GM18858 (cell line): Measurements from ENCODE around the gene EFNA1.
"Not testable (repeated sequence)": the region's sequence is repeated elsewhere in the genome, so short reads cannot be mapped to it uniquely, and the experiment has no call there.

Source experiments
- ATAC-seq: cut with Tn5 transposase; IDR thresholded peaks from one replicate; pipeline ENCODE4 v1.9.1; 2021; ENCODE audit not compliant: unreplicated experiment

EFNA1 gene

DNA sequence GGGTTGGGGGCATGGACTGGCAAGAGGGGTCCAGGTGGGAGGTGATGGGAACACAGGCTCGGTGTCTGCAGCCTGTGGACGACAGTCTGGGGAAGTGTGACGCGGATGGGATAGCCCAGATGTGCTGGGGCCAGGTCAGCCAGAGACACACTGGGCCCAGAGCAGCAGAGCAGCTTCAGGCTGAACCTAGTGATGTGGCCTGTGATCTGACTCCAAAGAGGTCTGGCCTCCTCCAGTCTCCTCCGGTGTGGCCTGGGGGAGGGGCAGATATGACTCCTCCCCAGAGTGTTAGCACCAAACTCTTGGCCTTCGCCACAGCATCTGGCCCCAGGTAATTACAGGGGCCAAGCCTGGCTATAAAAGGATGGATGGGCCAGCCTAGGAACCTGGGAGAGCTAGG is 35.5 kb upstream of the EFNA1 start:
- ATAC-seq, result no peak

DNA sequence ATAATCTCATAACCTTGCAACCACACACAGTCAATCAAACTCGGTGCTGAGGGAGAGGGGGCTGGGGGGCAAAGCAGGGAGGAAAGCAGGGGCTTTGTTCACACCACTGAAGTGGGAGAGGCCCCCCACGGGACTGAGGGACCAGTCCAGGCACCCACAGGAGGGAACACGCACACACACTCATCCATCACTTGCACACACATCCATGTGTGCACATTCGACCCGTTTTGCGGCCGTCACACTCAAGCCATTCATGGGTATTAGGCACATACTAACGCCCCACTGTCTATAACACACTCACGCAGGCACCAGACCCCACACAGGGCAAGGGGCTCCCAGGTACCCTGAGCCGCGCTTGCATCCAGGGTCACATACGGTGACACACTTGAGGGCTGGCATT is 35.0 kb upstream of the EFNA1 start:
- ATAC-seq, result no peak

DNA sequence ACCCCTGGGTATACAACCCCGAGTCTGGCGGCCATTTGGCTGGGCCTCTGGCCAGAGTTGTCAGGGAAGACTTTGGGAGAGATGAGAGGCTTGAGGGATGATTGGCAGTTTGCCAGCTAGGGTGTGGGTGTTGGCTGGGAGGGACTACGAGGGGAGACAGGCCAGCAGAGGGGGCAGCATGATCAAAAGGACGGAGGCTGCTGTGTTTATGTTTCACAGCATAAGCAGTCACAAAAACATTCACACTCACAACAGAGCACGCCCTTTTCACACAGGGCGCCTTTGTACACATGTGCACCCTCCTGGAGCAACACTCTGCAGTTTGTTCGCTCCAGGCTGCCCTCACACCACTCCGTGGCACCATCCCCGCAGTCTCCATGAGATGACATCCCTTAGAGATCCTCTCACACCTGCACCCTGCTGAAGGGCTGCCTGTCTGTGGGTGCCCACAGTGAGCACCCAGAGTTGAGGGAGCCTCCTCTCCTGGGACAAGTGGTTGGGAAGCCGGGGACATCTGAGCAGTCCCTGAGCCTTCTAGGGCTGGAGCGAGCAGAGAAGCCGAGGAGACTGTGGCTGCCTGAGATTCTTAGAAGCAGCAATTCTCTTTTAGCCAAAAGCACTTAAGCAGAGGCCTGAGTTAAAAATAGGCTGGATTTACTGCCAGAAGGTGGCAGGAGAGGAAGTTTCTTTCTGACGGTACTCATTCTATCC is 33.6 kb upstream of the EFNA1 start:
- ATAC-seq, result no peak

DNA sequence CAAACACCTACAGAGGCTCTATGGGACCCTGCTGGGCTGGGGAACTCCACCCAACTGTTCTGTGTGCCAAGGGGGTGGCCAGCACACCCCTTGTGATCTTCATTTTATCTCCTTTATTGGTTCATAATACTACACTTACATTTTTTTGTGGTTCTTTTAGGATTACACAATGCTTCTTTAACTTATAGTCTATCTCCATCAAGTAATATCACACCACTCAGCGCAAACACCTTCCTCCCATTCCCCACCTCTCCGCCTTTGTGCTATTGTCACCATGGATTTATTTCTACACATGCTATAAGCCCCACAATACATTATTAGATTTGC is 33.1 kb upstream of the EFNA1 start:
- ATAC-seq, result no peak

DNA sequence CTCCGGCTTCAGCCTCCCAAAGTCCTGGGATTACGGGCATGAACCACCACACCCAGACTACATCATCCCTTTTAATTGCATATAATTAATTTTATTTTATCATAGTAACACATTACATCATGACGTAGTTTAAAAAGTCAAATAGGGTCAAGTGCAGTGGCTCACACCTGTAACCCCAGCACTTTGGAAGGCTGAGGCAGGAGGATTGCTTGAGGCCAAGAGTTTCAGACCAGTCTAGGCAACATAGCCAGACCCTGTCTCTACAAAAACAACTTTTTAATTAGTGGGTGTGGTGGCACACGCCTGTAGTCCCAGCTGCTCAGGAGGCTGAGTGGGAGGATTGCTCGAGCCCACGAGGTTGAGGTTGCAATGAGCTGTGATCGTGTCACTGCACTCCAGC is 28.3 kb upstream of the EFNA1 start:
- ATAC-seq, result no peak

DNA sequence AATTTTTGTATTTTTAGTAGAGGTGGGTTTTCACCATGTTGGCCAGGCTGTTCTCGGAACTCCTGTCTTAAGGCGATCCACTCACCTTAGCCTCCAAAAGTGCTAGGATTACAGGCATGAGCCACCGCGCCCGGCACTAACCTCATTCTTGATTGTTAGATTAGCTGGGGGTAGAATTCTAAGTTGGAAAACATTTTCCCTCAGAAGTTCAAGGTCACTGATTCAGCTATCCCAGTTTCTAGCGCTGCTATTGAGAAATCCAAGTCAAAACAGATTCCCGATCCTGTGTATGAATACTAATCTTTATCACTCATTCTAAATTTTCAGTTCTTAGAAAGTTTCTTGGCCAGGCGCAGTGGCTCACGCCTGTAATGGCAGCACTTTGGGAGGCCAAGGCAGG is 24.4 kb upstream of the EFNA1 start:
- ATAC-seq, result no peak

DNA sequence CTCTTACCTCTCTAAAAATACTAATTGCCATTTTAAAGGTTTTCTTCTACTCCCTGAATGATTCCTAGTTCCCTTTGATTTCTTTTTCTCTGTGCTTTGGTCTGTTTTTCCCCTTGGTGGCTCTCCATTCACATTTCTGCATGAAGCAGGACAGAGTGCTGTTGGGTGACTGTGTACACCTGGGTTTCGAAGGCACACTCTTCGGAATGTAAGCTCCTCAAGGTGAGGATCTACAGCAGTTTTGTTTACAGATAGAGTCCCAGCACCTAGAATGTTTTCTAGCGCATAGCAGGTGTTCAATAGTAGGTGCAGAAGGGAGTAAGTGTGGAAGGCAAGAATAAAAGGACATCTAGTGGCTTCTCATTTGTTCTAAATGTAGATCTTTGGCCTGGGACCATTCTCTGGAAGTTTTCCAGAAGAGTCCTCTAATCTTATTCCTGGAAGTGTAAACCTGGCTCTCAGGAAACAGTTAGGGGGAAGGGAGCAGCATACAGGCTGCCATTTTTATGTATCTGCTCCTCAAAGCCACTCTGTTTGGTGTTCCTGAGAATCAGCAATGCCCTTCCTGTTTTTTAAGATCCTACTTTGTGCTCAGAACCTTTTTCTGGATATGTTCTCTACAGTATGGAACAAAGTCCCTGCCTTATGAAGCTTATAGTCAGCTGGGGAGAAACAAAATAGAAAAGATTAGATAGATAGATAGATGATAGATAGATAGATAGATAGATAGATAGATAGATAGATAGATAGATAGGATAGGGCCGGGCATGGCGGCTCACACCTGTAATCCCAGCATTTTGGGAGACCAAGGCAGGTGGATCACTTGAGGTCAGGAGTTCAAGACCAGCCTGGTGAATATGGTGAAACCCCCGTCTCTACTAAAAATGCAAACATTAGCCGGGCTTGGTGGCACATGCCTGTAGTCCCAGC is 22.8 kb upstream of the EFNA1 start:
- no peak for ATAC-seq

DNA sequence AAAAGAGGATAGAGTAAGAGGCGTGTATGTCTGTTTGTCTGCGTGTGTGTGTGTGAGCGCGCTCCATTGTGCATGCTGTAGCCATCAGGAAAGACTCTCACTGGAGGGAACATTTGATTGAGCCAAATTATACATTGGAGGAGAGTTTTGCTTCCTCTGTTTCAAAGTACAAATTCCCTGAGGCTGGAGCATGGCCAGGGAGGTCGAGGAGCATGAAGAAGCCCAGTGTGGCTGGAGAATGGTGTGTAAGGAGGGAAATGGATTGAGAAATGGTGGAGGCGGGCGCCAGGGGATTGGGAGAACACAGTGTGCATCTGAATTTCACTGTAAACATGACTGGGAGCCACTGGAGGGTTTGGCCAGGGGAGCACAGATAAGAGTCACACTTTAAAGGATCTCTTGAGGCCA is 22.1 kb upstream of the EFNA1 start:
- ATAC-seq, result no peak

DNA sequence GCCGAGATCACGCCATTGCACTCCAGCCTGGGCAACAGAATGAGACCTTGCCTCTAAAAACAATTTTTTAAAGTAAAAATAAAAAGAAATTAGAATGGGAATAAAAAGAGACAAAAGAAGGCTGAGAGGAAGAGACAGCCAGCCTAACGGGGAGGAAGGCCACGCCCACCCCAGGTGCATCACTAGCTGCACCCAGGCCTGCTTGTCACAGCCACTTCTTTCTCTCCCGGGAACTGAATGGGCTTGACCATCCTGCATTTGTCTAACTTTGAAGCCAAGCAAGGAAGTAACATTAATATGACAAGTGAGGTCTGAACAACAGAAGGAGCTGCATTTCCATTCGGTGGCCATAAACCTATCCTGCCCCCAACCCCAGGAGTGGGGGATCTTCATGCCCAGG is 20.8 kb upstream of the EFNA1 start:
- ATAC-seq, result no peak

DNA sequence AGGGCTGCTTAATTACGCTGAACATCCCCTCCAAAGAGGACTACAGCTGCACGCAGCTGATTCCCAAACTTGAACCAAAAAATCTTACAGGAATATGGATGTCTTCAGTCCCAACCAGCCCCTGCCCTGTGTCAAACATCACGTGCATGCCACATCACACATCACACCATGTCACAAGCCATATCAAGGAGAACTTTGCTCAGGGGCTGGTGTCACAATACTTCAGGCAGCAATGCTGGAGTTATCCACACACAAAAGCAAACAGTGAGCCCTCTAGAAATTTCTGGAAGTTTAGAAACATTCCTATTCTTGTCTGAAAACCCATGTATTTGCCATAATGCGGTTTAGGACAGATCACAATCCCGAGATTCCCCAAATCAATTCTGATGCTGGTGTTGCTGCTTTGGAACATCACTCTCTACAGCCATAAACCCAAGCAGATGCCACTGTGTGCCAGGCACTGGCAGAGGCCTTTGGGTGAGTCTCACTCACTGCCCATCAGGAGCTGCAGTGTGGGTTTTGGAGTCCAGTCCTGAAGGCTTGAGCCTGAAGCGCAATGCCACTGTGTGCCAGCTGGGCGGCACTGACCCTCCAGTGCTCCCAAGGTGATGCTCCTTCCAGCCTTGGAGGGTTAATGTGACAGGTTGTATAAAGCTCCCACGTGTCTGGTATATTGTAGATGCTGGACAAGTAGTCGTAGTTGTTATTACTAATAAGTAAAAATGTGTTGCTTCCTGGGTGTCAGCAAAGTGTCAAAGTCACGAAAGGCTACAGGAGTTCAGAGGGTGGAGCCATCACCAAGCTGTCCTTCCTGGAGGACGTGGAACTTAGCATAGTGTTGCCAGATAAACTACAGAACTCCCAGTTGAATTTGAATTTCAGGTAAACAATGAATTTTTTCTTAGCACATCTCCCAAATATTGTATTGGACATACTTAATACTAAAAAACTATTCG is 20.1 kb upstream of the EFNA1 start:
- ATAC-seq, result no peak

DNA sequence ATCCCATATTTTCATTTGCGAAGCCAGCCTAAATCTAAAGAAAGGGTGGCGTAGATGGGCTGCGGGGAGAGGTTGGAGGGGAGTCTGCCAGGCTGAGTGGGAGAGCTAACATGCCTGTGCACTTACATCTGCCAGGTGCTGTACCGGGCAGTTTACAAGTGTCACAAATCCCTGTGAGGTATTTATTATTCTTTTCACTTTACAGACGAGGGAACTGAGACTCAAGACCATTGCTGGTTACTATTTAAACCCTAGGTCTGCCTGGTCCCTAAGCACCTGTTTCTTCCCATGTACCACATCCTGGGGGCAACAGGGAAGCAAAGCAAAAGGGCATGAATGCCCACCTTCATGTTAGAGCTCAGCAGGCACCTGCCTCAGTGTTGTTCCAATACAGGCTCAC is 19.4 kb upstream of the EFNA1 start:
- no peak for ATAC-seq

DNA sequence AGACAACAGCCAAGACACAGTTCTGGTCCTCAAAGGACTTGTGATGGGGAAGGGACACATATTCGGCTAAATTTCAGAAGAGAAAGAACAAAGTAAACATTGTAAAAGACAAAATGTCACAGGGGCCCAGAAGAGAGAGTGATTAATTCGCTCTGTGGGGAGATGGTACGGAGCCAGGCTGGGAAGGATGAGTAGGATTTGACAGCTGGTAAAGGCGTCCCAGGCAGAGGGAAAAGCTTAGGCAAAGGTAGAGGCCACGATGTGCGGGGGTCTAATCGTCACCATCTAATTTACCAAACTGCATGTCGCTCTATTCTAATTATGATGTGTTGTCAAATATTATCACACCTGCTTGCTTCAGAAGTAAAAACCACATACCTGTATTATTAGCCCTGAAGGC is 17.3 kb upstream of the EFNA1 start:
- no peak for ATAC-seq

DNA sequence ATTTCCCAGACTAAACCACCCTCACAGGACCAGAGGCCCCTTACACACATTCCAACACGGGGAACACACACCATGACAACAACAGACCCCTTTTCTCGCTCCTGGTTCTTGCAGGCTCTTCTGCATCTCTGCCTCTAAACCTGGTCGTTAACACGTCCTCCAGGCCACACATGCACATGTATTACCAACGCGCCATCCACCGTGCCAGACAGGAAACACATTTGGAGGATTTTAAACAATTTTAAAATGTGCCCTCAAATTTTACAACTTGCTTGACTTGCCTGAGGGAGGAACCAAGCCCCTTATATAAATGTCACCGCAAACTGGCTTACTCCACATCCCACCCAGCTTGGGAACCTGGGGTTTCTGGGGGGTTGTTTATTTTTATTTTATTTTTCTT is 16.9 kb upstream of the EFNA1 start:
- ATAC-seq, result no peak

DNA sequence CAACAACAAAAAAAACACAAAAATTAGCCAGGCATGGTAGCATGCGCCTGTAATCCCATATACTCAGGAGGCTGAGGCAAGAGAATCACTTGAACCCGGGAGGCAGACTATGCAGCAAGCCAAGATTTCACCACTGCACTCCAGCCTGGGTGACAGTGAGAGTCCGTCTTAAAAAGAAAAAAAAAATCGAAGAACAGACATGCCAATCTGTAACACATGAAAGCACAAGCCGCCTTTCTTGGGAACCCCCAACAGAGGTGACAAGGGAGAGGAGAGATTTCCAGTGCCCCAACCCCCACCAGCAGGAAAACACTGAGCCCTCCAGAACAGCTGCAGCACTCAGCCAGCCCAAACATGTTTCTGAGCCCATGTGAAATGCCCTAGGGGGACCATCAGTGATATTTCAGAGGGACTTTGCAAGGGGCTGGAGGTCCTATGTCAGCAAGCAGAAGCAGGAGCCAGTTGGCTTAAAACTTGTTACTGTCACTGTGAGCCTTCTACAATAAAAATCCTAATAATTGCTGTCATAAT is 14.2 kb upstream of the EFNA1 start:
- ATAC-seq, result no peak

DNA sequence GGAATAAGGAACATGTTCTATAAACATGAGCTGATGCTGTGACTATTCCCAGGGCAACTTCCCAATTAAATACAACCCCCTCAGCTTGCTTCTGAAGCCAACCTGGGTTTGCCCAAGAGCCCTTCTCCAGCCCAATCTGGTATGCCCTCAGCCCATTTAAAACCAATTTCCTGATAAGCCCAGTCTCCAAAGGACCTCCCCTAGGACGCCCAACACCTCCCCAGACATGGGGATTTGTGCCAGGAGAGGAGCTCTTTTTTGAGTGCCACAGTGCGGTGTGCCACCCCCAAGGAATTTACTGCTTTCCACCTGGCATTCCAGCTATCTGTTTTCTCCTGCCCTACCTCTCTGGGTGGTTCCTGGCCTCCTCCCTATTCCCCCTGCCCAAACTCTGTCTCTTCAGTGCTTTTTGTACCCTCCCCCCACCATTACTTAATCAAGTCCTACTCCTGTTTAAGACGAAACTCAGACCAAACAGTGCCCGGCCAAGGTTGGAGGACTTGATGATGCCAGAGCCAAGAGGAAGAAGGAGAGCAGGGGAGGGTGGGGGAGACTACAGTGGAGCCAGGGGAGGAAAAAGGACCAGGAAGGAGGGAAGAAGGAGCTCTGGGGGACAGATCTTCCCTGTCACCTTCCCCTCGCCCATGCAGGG is 11.4 kb upstream of the EFNA1 start:
- no peak for ATAC-seq

DNA sequence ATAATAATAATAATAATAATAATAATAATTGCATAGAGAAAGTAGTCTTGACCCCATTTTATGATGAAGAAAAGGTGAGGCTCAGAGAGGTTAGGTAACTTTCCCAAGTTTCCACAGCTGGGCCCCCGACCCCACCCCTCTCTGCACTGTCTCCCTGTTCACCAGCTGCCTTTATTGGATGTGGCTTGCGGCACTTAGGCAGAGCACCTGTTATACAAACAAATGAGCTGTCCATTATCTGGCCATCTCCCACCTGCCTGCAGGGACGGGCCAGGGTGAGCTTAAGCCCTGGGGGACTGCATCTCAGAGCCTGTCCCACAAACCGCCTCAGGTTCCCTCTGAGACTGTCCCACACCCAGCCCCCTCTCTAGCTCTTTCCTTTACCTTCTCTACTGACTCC is 10.1 kb upstream of the EFNA1 start:
- ATAC-seq, result no peak

DNA sequence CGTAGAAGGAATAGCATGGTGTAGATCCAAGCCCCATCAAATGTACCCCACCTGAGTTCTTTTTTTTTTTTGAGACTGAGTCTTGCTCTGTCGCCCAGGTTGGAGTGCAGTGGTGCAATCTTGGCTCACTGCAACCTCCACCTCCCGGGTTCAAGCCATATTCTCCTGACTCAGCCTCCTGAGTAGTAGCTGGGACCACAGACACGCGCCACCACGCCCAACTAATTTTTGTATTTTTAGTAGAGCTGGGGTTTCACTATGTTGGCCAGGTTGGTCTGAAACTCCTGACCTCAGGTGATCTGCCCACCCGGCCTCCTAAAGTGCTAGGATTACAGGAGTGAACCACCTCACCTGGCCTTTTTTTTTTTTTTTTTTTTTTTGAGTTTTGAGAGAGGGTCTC is 9.6 kb upstream of the EFNA1 start:
- not testable (repeated sequence) for ATAC-seq

DNA sequence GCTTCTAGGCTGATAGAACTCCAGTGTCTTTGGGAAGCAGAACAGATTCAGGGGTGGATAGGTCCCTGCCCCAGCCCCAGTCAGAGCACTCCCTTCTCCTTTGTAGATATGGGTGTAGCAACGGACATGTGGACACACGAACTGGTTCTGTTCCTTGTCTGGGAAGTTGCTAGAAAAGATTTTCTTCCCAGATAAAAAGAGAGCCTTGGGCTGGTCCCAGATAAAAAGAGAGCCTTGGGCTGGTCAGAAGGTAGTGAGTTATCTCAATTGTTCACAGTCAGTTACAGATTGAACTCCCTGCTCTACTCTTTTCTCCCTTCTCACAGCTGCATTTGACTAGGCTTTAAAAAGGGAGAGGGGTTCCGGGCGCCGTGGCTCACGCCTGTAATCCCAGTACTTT is 7.4 kb upstream of the EFNA1 start:
- ATAC-seq, result no peak

DNA sequence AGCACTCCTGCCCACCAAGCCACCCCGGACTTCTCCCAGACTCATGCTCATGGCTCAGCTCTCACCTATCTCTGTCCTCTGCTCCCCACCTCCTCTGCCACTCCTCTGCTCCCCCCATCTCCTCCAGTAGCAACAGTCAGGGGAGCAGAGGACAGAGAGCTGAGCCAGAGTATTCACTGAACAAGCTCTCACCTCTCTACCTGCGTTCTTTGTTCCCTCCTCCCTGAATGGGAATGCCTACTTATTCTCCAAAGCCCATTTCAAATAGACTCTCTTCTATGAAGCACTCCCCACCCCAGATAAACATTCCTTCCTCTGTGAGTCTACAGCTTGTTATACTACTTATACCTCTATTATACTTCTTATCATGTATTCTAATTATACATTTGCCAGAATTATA is 6.4 kb upstream of the EFNA1 start:
- ATAC-seq, result no peak

DNA sequence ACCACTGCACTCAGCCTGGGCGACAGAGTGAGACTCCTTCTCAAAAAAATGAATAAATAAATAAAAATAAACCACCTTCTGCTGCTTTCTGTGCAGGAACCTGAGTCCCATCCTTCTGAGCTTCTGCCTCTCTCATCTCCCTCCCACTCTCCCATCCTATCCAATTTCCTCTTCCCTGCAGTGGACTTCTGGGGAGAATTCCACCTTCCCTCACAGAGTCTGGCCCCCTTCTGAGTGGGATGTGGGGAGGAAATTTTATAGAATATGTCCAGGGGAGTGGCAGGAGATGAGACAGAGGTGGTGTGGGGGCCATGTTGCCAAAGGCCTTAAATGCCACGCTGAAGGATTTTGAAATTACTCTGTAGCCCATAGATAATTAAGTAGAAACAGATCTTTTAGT is 5.4 kb upstream of the EFNA1 start:
- no peak for ATAC-seq

DNA sequence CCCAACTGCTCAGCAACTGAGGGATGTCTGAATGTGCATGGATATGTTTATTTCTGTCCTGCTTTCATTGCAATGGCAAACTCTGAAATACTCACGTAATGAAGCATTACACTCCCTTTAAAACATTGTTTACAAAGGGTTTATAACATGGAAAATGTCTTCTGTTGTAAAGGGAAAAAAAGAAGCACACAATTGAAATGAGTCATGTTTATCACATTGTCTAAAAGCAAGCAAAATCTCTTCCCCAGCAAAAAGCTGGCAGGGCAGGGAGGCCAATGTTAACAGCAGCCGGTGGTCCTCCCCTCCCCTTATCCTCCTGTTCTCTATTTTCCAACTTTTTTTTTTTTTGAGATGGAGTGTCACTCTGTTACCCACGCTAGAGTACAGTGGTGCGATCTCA is 3.9 kb upstream of the EFNA1 start:
- ATAC-seq, result no peak
